Sigmoid colon (tissue), 4 donors: ENCODE measurements around the gene RNF157.

Experiments
- POLR2AphosphoS5 ChIP-seq, 4 donors: sonication (generic); formaldehyde crosslinking; IDR thresholded peaks; one replicate each; pipeline ENCODE4 v1.6.1; 2017; ENCODE audit warnings: antibody characterized with exemption in 4 of 4
- TF ChIP-seq, protein P1 (sequence below), 4 experiments: fragments of 450-650 bp in 3 of 4; fragments of 200-600 bp in 1 of 4; IDR thresholded peaks; one replicate each; pipeline ENCODE4 v1.5.1; 2016 to 2019; ENCODE audit warnings: antibody characterized with exemption in 4 of 4, mild to moderate bottlenecking in 3 of 4, moderate library complexity in 2 of 4

DNA sequence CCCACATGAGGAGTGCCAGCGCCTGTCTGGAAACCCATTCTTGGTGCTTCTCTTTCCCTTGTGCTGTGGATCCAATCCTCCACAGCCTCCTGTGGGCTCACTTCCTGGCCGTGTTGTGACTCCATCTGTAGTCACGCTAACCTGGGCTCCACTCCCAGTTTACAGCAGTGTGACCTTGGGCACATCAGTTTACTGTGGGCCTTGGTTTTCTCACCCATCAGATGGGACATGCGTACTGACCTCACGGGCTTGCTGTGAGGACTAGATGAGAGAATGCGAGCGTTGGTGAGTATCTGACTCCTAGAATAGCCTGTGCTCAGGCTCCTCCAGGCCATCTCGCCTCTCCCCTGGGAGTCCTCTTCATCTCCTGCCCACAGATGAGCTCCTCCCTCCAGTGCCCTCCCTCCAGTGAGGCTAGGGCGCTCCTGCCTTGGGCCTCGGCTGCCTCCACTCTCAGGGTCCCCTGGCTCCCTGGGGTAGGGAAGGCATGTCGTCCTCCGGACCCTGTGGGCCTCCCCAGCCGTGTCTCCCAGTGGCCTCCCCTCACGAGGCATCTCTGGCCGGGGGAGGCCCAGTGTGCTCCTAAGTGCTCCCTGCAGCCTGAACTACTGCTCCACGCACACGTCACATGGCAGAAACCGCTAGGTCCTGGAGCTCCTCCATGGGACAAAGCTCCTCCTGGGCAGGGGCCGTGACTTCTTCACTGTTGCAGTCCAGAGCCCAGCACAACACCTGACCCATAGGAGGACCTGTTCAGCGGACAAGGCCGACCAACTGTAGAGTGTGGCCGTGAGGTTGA lies 94.0 kb downstream of the RNF157 start:
- TF ChIP-seq, protein P1, sequence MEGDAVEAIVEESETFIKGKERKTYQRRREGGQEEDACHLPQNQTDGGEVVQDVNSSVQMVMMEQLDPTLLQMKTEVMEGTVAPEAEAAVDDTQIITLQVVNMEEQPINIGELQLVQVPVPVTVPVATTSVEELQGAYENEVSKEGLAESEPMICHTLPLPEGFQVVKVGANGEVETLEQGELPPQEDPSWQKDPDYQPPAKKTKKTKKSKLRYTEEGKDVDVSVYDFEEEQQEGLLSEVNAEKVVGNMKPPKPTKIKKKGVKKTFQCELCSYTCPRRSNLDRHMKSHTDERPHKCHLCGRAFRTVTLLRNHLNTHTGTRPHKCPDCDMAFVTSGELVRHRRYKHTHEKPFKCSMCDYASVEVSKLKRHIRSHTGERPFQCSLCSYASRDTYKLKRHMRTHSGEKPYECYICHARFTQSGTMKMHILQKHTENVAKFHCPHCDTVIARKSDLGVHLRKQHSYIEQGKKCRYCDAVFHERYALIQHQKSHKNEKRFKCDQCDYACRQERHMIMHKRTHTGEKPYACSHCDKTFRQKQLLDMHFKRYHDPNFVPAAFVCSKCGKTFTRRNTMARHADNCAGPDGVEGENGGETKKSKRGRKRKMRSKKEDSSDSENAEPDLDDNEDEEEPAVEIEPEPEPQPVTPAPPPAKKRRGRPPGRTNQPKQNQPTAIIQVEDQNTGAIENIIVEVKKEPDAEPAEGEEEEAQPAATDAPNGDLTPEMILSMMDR (IDR thresholded peaks at IDR 0.05): no peak
- TF ChIP-seq POLR2AphosphoS5 (IDR thresholded peaks at IDR 0.05): no peak
